DOHH2 (cell line): Measurements from ENCODE around the gene MRTFB.

Experiments used
- H3F3A ChIP-seq: fragments of 200-600 bp; sonication (generic), shearing (Covaris generic); 2 replicates; pipeline ENCODE4 v1.6.0; 2016; ENCODE audit warnings: antibody characterized with exemption, mild to moderate bottlenecking; ENCODE audit not compliant: control insufficient read depth, insufficient read depth
- H3K27ac ChIP-seq: fragments of 200-600 bp; sonication (generic); 2 replicates; pipeline ENCODE4 v1.5.1; 2014; ENCODE audit warnings: low read depth, mild to moderate bottlenecking, low read length, moderate library complexity
- H3K27me3 ChIP-seq: fragments of 200-600 bp; sonication (generic); 2 replicates; pipeline ENCODE4 v1.6.1; 2014; ENCODE audit warnings: mild to moderate bottlenecking, low read length, mixed read lengths; ENCODE audit not compliant: control insufficient read depth
- H3K36me3 ChIP-seq: fragments of 200-600 bp; sonication (generic); 2 replicates; pipeline ENCODE4 v1.6.1; 2014; ENCODE audit warnings: mild to moderate bottlenecking, low read length, moderate library complexity, mixed read lengths; ENCODE audit not compliant: control insufficient read depth
- H3K4me1 ChIP-seq: fragments of 200-600 bp; sonication (generic); 2 replicates; pipeline ENCODE4 v1.6.1; 2014; ENCODE audit warnings: mild to moderate bottlenecking, low read length, mixed read lengths; ENCODE audit not compliant: control insufficient read depth
- H3K4me2 ChIP-seq: fragments of 200-600 bp; sonication (generic); 2 replicates; pipeline ENCODE4 v1.6.0; 2014; ENCODE audit warnings: mild to moderate bottlenecking, low read length, moderate library complexity
- H3K4me3 ChIP-seq: fragments of 200-600 bp; sonication (generic); 2 replicates; pipeline ENCODE4 v1.5.1; 2014; ENCODE audit warnings: mild to moderate bottlenecking, low read length, mixed read lengths
- H3K79me2 ChIP-seq: fragments of 200-600 bp; sonication (generic); 2 replicates; pipeline ENCODE4 v1.6.1; 2014; ENCODE audit warnings: mild to moderate bottlenecking, low read length, mixed read lengths; ENCODE audit not compliant: control insufficient read depth
- H3K9me2 ChIP-seq: fragments of 200-600 bp; sonication (generic); replicated peaks from 2 replicates; pipeline ENCODE4 v1.6.1; 2014; ENCODE audit warnings: mild to moderate bottlenecking, low read length, mixed read lengths; ENCODE audit not compliant: control insufficient read depth
- H3K9me3 ChIP-seq: fragments of 200-600 bp; sonication (generic); 2 replicates; pipeline ENCODE4 v1.6.1; 2014; ENCODE audit warnings: antibody characterized with exemption, low read length, mixed read lengths; ENCODE audit not compliant: control insufficient read depth, insufficient read depth
- H4K20me1 ChIP-seq: fragments of 200-600 bp; sonication (generic); 2 replicates; pipeline ENCODE4 v1.6.0; 2014; ENCODE audit warnings: low read depth, mild to moderate bottlenecking, antibody characterized with exemption, low read length, moderate library complexity; ENCODE audit not compliant: control insufficient read depth, insufficient read depth
- EZH2phosphoT487 ChIP-seq: fragments of 200-600 bp; sonication (generic); IDR thresholded peaks from 2 replicates; pipeline ENCODE4 v1.6.1; 2017; ENCODE audit warnings: borderline replicate concordance, mild to moderate bottlenecking, antibody characterized with exemption, low read length, moderate library complexity, mixed read lengths
- TF ChIP-seq, protein P1 (sequence below): fragments of 200-600 bp; sonication (generic); IDR thresholded peaks from one replicate; pipeline ENCODE4 v1.5.1; 2014; ENCODE audit warnings: antibody characterized with exemption, mild to moderate bottlenecking, low read depth, low read length; ENCODE audit not compliant: poor library complexity, severe bottlenecking

The MRTFB gene

DNA sequence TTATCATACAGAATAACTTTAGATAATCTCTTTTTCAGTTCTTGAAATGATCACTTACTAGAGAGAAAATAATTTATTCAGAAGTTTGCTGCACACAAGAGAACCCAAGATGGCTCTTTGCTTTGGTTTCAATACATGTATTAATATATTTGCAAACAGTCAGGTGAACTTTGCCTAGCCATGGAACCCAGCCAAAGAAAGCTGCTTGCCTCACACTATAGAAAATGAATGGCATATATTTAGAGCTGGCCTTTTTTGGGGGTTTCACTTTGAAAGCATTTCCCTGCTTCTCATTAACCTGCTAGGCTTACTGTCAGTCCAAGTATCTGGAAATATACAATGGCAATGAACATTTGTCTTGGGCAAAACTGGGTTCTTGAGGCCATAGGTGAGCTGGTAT lies 75.3 kb downstream of the MRTFB start:
- Histone ChIP-seq H3K9me2 (no peaks in the 10 kb centered on the region), H3K9me3 (no peaks in the 10 kb centered on the region), H4K20me1 (no peaks in the 10 kb centered on the region), H3K27ac (no peak overlapping the region), H3K79me2 (no peaks in the 10 kb centered on the region), H3K4me2 (no peak overlapping the region), H3F3A (no peaks in the 10 kb centered on the region), H3K4me1 (no peaks in the 10 kb centered on the region), H3K36me3 (no peaks in the 10 kb centered on the region), H3K4me3 (no peak overlapping the region), H3K27me3 (no peaks in the 10 kb centered on the region)
- TF ChIP-seq, protein P1, sequence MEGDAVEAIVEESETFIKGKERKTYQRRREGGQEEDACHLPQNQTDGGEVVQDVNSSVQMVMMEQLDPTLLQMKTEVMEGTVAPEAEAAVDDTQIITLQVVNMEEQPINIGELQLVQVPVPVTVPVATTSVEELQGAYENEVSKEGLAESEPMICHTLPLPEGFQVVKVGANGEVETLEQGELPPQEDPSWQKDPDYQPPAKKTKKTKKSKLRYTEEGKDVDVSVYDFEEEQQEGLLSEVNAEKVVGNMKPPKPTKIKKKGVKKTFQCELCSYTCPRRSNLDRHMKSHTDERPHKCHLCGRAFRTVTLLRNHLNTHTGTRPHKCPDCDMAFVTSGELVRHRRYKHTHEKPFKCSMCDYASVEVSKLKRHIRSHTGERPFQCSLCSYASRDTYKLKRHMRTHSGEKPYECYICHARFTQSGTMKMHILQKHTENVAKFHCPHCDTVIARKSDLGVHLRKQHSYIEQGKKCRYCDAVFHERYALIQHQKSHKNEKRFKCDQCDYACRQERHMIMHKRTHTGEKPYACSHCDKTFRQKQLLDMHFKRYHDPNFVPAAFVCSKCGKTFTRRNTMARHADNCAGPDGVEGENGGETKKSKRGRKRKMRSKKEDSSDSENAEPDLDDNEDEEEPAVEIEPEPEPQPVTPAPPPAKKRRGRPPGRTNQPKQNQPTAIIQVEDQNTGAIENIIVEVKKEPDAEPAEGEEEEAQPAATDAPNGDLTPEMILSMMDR = no peak
- no peak for TF ChIP-seq EZH2phosphoT487

DNA sequence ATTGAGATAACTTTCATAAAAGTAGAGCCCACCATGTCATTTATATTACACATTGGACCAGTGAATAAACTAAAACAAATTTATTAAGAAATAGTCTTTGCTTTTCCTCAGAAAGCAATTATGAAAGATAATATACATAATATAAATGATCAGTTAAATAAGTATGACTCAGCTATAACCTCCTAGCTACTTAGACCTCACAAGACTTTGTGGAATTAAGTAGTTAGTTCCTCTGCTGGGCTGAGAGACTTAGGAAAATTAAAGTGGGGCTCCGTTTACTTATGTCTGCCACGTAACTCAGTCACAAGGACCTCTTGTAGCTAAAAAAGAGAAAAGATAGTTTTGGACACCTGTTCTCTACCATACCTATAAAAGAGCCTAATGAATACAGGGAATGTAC lies 76.9 kb downstream of the MRTFB start:
- H3F3A ChIP-seq = no peaks in the 10 kb centered on the region
- TF ChIP-seq EZH2phosphoT487 = no peak
- TF ChIP-seq, protein P1 = no peak
- H3K4me1 ChIP-seq = no peaks in the 10 kb centered on the region
- no peak overlapping the region for H3K4me3 ChIP-seq
- no peaks in the 10 kb centered on the region for H3K27me3 ChIP-seq
- H3K36me3 ChIP-seq = no peaks in the 10 kb centered on the region
- no peaks in the 10 kb centered on the region for H3K9me3 ChIP-seq
- H3K4me2 ChIP-seq = no peak overlapping the region
- H3K79me2 ChIP-seq = no peaks in the 10 kb centered on the region
- no peaks in the 10 kb centered on the region for H3K9me2 ChIP-seq
- no peak overlapping the region for H3K27ac ChIP-seq
- H4K20me1 ChIP-seq = no peaks in the 10 kb centered on the region

DNA sequence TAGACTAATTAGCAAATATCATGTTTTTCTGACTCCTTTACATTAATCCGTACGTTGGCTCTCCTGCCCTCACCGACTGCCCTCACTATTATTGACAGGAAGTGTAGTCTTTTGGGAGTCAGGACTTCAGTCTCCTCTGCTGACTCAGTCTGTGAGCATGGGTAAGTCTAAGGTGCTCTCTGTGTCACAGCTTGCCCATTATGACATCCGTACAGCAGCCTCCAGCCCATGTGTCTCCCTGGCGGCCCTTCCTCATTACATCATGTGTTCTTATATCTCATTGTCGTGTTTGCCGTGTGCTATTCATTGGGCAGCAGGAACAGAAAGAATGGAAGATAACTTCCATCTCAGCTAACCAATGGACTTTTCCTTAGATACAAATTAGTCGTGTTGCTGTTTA lies 77.5 kb downstream of the MRTFB start:
- no peaks in the 10 kb centered on the region for H4K20me1 ChIP-seq
- no peaks in the 10 kb centered on the region for H3F3A ChIP-seq
- no peaks in the 10 kb centered on the region for H3K4me1 ChIP-seq
- H3K9me3 ChIP-seq = no peaks in the 10 kb centered on the region
- H3K36me3 ChIP-seq = no peaks in the 10 kb centered on the region
- TF ChIP-seq, protein P1 = no peak
- TF ChIP-seq EZH2phosphoT487 = no peak
- H3K4me3 ChIP-seq = no peak overlapping the region
- H3K79me2 ChIP-seq = no peaks in the 10 kb centered on the region
- no peaks in the 10 kb centered on the region for H3K9me2 ChIP-seq
- H3K27me3 ChIP-seq = no peaks in the 10 kb centered on the region
- no peak overlapping the region for H3K4me2 ChIP-seq
- no peak overlapping the region for H3K27ac ChIP-seq

DNA sequence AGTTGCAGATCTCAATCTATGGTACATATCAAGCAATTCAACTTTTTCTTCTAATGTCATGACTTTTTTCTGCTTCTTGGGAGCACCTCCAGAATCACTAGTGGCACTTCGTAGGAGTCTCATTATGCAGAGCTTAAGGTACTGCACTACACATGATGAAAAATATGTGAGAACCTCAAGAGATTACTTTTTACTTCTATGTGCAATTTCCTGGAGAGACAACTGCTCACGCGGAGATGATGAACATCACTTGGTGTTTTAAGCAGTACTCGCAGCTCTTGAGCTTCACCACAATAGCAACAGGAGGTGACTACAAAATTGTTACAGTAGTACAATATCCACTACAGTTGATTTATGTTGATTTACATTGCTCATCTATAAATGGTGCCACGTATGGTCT lies 79.7 kb downstream of the MRTFB start:
- Histone ChIP-seq H3K27me3 (no peaks in the 10 kb centered on the region), H4K20me1 (no peaks in the 10 kb centered on the region), H3K4me3 (no peak overlapping the region), H3K36me3 (no peaks in the 10 kb centered on the region), H3K9me2 (no peaks in the 10 kb centered on the region), H3K27ac (no peak overlapping the region), H3F3A (no peaks in the 10 kb centered on the region), H3K9me3 (no peaks in the 10 kb centered on the region), H3K4me2 (no peak overlapping the region), H3K4me1 (no peaks in the 10 kb centered on the region), H3K79me2 (no peaks in the 10 kb centered on the region)
- TF ChIP-seq EZH2phosphoT487 = no peak
- TF ChIP-seq, protein P1 = no peak
